ENCODE results near the gene SH3PXD2B.

DNA sequence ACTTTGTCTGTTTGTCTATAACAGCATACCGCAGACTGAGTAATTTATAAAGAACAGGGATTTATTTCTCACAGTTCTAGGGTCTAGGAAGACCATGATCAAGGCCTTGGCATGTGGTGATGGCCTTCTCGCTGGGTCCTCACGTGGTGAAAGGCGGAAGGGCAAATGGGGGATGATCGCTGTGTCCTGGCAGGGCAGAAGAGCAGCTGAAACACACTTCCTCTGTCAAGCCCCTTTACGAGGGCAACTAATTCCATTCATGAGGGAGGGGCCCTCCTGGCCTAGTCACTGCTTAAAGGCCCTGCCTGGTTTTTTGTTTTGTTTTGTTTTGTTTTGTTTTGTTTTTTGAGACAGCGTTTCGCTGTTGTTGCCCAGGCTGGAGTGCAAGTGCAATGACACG, 128.9 kb downstream of the SH3PXD2B start:
- TF ChIP-seq, protein P1, sequence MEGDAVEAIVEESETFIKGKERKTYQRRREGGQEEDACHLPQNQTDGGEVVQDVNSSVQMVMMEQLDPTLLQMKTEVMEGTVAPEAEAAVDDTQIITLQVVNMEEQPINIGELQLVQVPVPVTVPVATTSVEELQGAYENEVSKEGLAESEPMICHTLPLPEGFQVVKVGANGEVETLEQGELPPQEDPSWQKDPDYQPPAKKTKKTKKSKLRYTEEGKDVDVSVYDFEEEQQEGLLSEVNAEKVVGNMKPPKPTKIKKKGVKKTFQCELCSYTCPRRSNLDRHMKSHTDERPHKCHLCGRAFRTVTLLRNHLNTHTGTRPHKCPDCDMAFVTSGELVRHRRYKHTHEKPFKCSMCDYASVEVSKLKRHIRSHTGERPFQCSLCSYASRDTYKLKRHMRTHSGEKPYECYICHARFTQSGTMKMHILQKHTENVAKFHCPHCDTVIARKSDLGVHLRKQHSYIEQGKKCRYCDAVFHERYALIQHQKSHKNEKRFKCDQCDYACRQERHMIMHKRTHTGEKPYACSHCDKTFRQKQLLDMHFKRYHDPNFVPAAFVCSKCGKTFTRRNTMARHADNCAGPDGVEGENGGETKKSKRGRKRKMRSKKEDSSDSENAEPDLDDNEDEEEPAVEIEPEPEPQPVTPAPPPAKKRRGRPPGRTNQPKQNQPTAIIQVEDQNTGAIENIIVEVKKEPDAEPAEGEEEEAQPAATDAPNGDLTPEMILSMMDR (IDR thresholded peaks at IDR 0.05), result no peak
- TF ChIP-seq NR2C2 (CRISPR knock-in tag; IDR thresholded peaks at IDR 0.05) (no peak), ZNF416 (CRISPR knock-in tag; IDR thresholded peaks at IDR 0.05) (no peak), ATF1 (CRISPR knock-in tag; IDR thresholded peaks at IDR 0.05) (no peak), SP1 (CRISPR knock-in tag; conservative IDR thresholded peaks at IDR 0.05) (no peak), CREB1 (CRISPR knock-in tag; IDR thresholded peaks at IDR 0.05) (no peak), EMX1 (CRISPR knock-in tag; IDR thresholded peaks at IDR 0.05) (no peak), ZNF121 (CRISPR knock-in tag; IDR thresholded peaks at IDR 0.05) (no peak)
- TF ChIP-seq, protein P2, sequence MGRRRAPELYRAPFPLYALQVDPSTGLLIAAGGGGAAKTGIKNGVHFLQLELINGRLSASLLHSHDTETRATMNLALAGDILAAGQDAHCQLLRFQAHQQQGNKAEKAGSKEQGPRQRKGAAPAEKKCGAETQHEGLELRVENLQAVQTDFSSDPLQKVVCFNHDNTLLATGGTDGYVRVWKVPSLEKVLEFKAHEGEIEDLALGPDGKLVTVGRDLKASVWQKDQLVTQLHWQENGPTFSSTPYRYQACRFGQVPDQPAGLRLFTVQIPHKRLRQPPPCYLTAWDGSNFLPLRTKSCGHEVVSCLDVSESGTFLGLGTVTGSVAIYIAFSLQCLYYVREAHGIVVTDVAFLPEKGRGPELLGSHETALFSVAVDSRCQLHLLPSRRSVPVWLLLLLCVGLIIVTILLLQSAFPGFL (CRISPR knock-in tag; IDR thresholded peaks at IDR 0.05; ENCODE audit: borderline replicate concordance), result no peak
- TF ChIP-seq, protein P3, sequence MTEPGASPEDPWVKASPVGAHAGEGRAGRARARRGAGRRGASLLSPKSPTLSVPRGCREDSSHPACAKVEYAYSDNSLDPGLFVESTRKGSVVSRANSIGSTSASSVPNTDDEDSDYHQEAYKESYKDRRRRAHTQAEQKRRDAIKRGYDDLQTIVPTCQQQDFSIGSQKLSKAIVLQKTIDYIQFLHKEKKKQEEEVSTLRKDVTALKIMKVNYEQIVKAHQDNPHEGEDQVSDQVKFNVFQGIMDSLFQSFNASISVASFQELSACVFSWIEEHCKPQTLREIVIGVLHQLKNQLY (CRISPR knock-in tag; IDR thresholded peaks at IDR 0.05), result no peak
